DMS153 treated with DMSO at 0.1 percent for 48 hours (cell line): Measurements from ENCODE around the gene TOR4A.

ENCODE experiments used
- DNase-seq: peaks from one replicate; lab custom pipeline; 2025; ENCODE audit not compliant: unreplicated experiment; lab: John Stamatoyannopoulos, UW

TOR4A gene

GRCh38 chr9:137293482-137294090 is 16.1 kb downstream of the TOR4A start:
- no peak for DNase-seq

GRCh38 chr9:137294091-137294680 is 16.7 kb downstream of the TOR4A start:
- DNase-seq, result peak; percentile 49

- DNase-seq, result no peak
Measured at GRCh38 chr9:137294681-137295237, 17.2 kb downstream of the TOR4A start.

- DNase-seq, result no peak
Measured at GRCh38 chr9:137295238-137295811, 17.8 kb downstream of the TOR4A start.

- DNase-seq, result no peak
Measured at GRCh38 chr9:137295849-137296669, 18.5 kb downstream of the TOR4A start.

- DNase-seq, result no peak
Measured at GRCh38 chr9:137296670-137297664, 19.4 kb downstream of the TOR4A start.

GRCh38 chr9:137297966-137298365 is 20.4 kb downstream of the TOR4A start:
- DNase-seq, result no peak

GRCh38 chr9:137298401-137299202 is 21.1 kb downstream of the TOR4A start:
- DNase-seq, result no peak

- no peak for DNase-seq
Measured at GRCh38 chr9:137299203-137299565, 21.7 kb downstream of the TOR4A start.

GRCh38 chr9:137299938-137300337 is 22.4 kb downstream of the TOR4A start:
- DNase-seq, result no peak

GRCh38 chr9:137300567-137301080 is 23.1 kb downstream of the TOR4A start:
- DNase-seq, result no peak

- DNase-seq, result peak; percentile 22
Measured at GRCh38 chr9:137301081-137301947, 23.8 kb downstream of the TOR4A start.

- DNase-seq, result peak; percentile 82
Measured at GRCh38 chr9:137302118-137302448, 24.6 kb downstream of the TOR4A start, which contains the start of gene NRARP. NRARP (minus strand) TSS chr9:137302271; CDS start chr9:137301928, 343 bp downstream.

GRCh38 chr9:137302449-137303150 is 25.1 kb downstream of the TOR4A start:
- DNase-seq, result peak; percentile 40

GRCh38 chr9:137303151-137303892 is 25.8 kb downstream of the TOR4A start:
- DNase-seq, result peak; percentile 14

- DNase-seq, result no peak
Measured at GRCh38 chr9:137303893-137304382, 26.4 kb downstream of the TOR4A start.
